ENCODE data around the gene MRPL54. TPM values are rescaled to one million over a fixed set of nuclear protein-coding genes. Genes with fewer than 3 reads are reported as not detected.

MRPL54 gene
- polyA plus RNA-seq, 1 donor (not counting 4 experiments of a cell fraction or from before 2014, with no cell fraction given), result 27.0 TPM

GRCh38 chr19:3737487-3738205, 24.8 kb upstream of the MRPL54 start:
- peaks cover 3% of the 10 kb centered on the region for H3K27me3 ChIP-seq (ENCODE audit: control insufficient read depth, extremely low read depth, insufficient read depth, low read length)

GRCh38 chr19:3738477-3739220, 23.8 kb upstream of the MRPL54 start:
- FAIRE-seq (no peak), DNase-seq (ENCODE audit: low read depth, low spot score) (no peak)
- dilution Hi-C loops (cut with MboI; ENCODE audit: extremely low pct_ligation_motif_present, low sequenced_read_pairs), result no loop called here
- Histone ChIP-seq H3K4me3 (ENCODE audit: control insufficient read depth in 2 of 3, extremely low read depth in 1 of 3, insufficient read depth in 2 of 3, low read depth in 1 of 3, low read length in 3 of 3) (no peak overlapping the region), H3K79me2 (ENCODE audit: control insufficient read depth, insufficient read depth, low read length) (no peaks in the 10 kb centered on the region), H3K4me1 (ENCODE audit: control insufficient read depth, extremely low read depth, insufficient read depth, low read length) (no peaks in the 10 kb centered on the region), H4K20me1 (ENCODE audit: control insufficient read depth, extremely low read depth, insufficient read depth, low read length) (no peaks in the 10 kb centered on the region), H3K36me3 (ENCODE audit: control insufficient read depth in 2 of 2, extremely low read depth in 1 of 2, insufficient read depth in 2 of 2, low read length in 2 of 2) (no peaks in the 10 kb centered on the region), H3K27ac (ENCODE audit: control insufficient read depth, insufficient read depth, low read length) (no peak overlapping the region), H3K9me3 (ENCODE audit: control insufficient read depth, low read depth, low read length) (no peaks in the 10 kb centered on the region), H3K9ac (ENCODE audit: control insufficient read depth, extremely low read depth, insufficient read depth, low read length) (no peak overlapping the region), H3K9me1 (ENCODE audit: control insufficient read depth, extremely low read depth, insufficient read depth, low read length) (peaks cover under 1% of the 10 kb centered on the region), H2AFZ (ENCODE audit: control insufficient read depth, low read length) (no peak overlapping the region), H3K27me3 (ENCODE audit: control insufficient read depth, extremely low read depth, insufficient read depth, low read length) (peaks cover 3% of the 10 kb centered on the region), H3K4me2 (ENCODE audit: control insufficient read depth, extremely low read depth, insufficient read depth, low read depth, low read length) (no peak overlapping the region)
- TF ChIP-seq EZH2 (IDR thresholded peaks at IDR 0.05; ENCODE audit: low read length) (no peak), CTCF (optimal IDR thresholded peaks at IDR 0.05 in 1 of 3, IDR thresholded peaks at IDR 0.05 in 1 of 3, conservative IDR thresholded peaks at IDR 0.05 in 1 of 3; ENCODE audit: extremely low read depth in 1 of 3, insufficient read depth in 2 of 3, low read length in 3 of 3) (no peak)

More at GRCh38 chr19:3737487-3738205, 24.8 kb upstream of the MRPL54 start:
- H3K4me2 ChIP-seq (ENCODE audit: control insufficient read depth, extremely low read depth, insufficient read depth, low read depth, low read length), result no peak overlapping the region
- H3K4me3 ChIP-seq (ENCODE audit: control insufficient read depth in 2 of 3, extremely low read depth in 1 of 3, insufficient read depth in 2 of 3, low read depth in 1 of 3, low read length in 3 of 3), result no peak overlapping the region
- H4K20me1 ChIP-seq (ENCODE audit: control insufficient read depth, extremely low read depth, insufficient read depth, low read length), result no peaks in the 10 kb centered on the region
- no peak overlapping the region for H3K9ac ChIP-seq (ENCODE audit: control insufficient read depth, extremely low read depth, insufficient read depth, low read length)
- H3K27ac ChIP-seq (ENCODE audit: control insufficient read depth, insufficient read depth, low read length), result no peak overlapping the region
- H2AFZ ChIP-seq (ENCODE audit: control insufficient read depth, low read length), result no peak overlapping the region
- TF ChIP-seq CTCF (optimal IDR thresholded peaks at IDR 0.05 in 1 of 3, IDR thresholded peaks at IDR 0.05 in 1 of 3, conservative IDR thresholded peaks at IDR 0.05 in 1 of 3; ENCODE audit: extremely low read depth in 1 of 3, insufficient read depth in 2 of 3, low read length in 3 of 3), result no peak
- H3K36me3 ChIP-seq (ENCODE audit: control insufficient read depth in 2 of 2, extremely low read depth in 1 of 2, insufficient read depth in 2 of 2, low read length in 2 of 2), result no peaks in the 10 kb centered on the region
- FAIRE-seq, result no peak
- H3K9me3 ChIP-seq (ENCODE audit: control insufficient read depth, low read depth, low read length), result no peaks in the 10 kb centered on the region
- H3K9me1 ChIP-seq (ENCODE audit: control insufficient read depth, extremely low read depth, insufficient read depth, low read length), result no peaks in the 10 kb centered on the region
- H3K4me1 ChIP-seq (ENCODE audit: control insufficient read depth, extremely low read depth, insufficient read depth, low read length), result no peaks in the 10 kb centered on the region
- dilution Hi-C loops (cut with MboI; ENCODE audit: extremely low pct_ligation_motif_present, low sequenced_read_pairs), result no loop called here
- no peaks in the 10 kb centered on the region for H3K79me2 ChIP-seq (ENCODE audit: control insufficient read depth, insufficient read depth, low read length)
- DNase-seq (ENCODE audit: low read depth, low spot score), result no peak

Data from keratinocyte (primary cell).